HCT116 (cell line): ENCODE results near the gene STYXL2. TPM values are rescaled to one million over a fixed set of nuclear protein-coding genes. Genes with fewer than 3 reads are reported as not detected.

ENCODE experiments used
- ATAC-seq: fragments of 200-7000 bp; cut with Tn5 transposase; 2 replicates; pipeline ENCODE4 v1.9.1; 2020; ENCODE audit warnings: mild to moderate bottlenecking, moderate library complexity
- BruUV-seq: library from RNA; stranded (reverse); fragments of 400-500 nt; replicated peaks from 2 replicates; lab custom pipeline; 2021; lab: Mats Ljungman, UMichigan
- CTCF ChIA-PET: fragments of 300-600 bp; sonication (Branson Sonifier 250); formaldehyde crosslinking; loops from one replicate; lab custom pipeline; 2021; ENCODE audit warnings: antibody characterized with exemption; lab: Charles Lee
- POLR2A ChIA-PET: fragments of 300-600, 350-600 bp; sonication (Branson Sonifier 250); formaldehyde crosslinking; loops from one replicate; lab custom pipeline; 2021; ENCODE audit warnings: antibody characterized with exemption; lab: Charles Lee
- RAD21 ChIA-PET, 2 experiments: fragments of 300-600 bp; sonication (Branson Sonifier 250); formaldehyde crosslinking; loops; one replicate each; lab custom pipeline; 2023; ENCODE audit warnings: low total read pairs in 2 of 2; ENCODE audit not compliant: uncharacterized antibody in 2 of 2, unreplicated experiment in 2 of 2, low non-redundant PET in 1 of 2; lab: Charles Lee
- DNase-seq: peaks from one replicate; pipeline ENCODE4 v3.0.0-alpha.2; 2010; ENCODE audit warnings: low read depth, low spot score
- H2AFZ ChIP-seq: fragments of 200-600 bp; shearing (Covaris generic), sonication (generic); 2 replicates; pipeline ENCODE4 v1.6.1; 2017; ENCODE audit warnings: low read depth, mixed run types, mixed read lengths, antibody characterized with exemption, low read length; ENCODE audit not compliant: poor library complexity, severe bottlenecking
- H3K27ac ChIP-seq: 2 replicates; pipeline ENCODE4 v1.5.1; 2012; ENCODE audit warnings: low read depth, low read length
- H3K27me3 ChIP-seq: fragments of 200-600 bp; sonication (generic); 2 replicates; pipeline ENCODE4 v1.6.1; 2016; ENCODE audit warnings: mixed run types, low read length, mixed read lengths; ENCODE audit not compliant: insufficient read depth
- H3K36me3 ChIP-seq, 2 experiments: fragments of 200-500 bp in 1 of 2; fragments of 200-600 bp in 1 of 2; sonication (Bioruptor generic) in 1 of 2; sonication (generic) in 1 of 2; 2 replicates each; pipeline versions ENCODE4 v1.5.1 to v1.6.1; 2014 to 2016; ENCODE audit warnings: low read length in 2 of 2, inconsistent platforms in 1 of 2, mixed read lengths in 1 of 2, mixed run types in 1 of 2; ENCODE audit not compliant: insufficient read depth in 2 of 2, control insufficient read depth in 1 of 2
- H3K4me1 ChIP-seq, 2 experiments: fragments of 200-600 bp in 1 of 2; sonication (generic) in 1 of 2; 2 replicates each; pipeline versions ENCODE4 v1.5.1 to v1.6.1; 2012 to 2017; ENCODE audit warnings: low read length in 2 of 2, inconsistent platforms in 1 of 2, mild to moderate bottlenecking in 1 of 2, mixed read lengths in 1 of 2, mixed run types in 1 of 2, moderate library complexity in 1 of 2; ENCODE audit not compliant: insufficient read depth in 2 of 2, control insufficient read depth in 1 of 2
- H3K4me2 ChIP-seq: fragments of 200-600 bp; sonication (generic); 2 replicates; pipeline ENCODE4 v1.6.1; 2017; ENCODE audit warnings: mixed run types, low read length, mixed read lengths
- H3K4me3 ChIP-seq, 2 experiments: fragments of 200-600 bp in 1 of 2; sonication (generic) in 1 of 2; replicated peaks in 1 of 2; 2 replicates each; pipeline ENCODE4 v1.5.1; 2011 to 2016; ENCODE audit warnings: low read length in 2 of 2, control low read depth in 1 of 2, low read depth in 1 of 2, mild to moderate bottlenecking in 1 of 2, mixed read lengths in 1 of 2, mixed run types in 1 of 2
- H3K79me2 ChIP-seq: fragments of 200-600 bp; sonication (generic); 2 replicates; pipeline ENCODE4 v1.6.1; 2017; ENCODE audit warnings: mild to moderate bottlenecking, mixed run types, low read length, moderate library complexity, mixed read lengths; ENCODE audit not compliant: insufficient read depth
- H3K9ac ChIP-seq: fragments of 200-600 bp; sonication (generic); 2 replicates; pipeline ENCODE4 v1.6.1; 2016; ENCODE audit warnings: low read length, mixed read lengths
- H3K9me2 ChIP-seq: fragments of 200-600 bp; sonication (generic), shearing (Covaris generic); 2 replicates; pipeline ENCODE4 v1.6.1; 2017; ENCODE audit warnings: mixed run types, mild to moderate bottlenecking, moderate library complexity; ENCODE audit not compliant: insufficient read depth
- H3K9me3 ChIP-seq, 2 experiments: fragments of 200-500 bp in 1 of 2; fragments of 200-600 bp in 1 of 2; sonication (Bioruptor generic) in 1 of 2; sonication (generic) in 1 of 2; 2 replicates each; pipeline ENCODE4 v1.6.1; 2014 to 2017; ENCODE audit warnings: low read length in 2 of 2, mixed read lengths in 2 of 2, inconsistent platforms in 1 of 2, low read depth in 1 of 2, mild to moderate bottlenecking in 1 of 2, mixed run types in 1 of 2, moderate library complexity in 1 of 2; ENCODE audit not compliant: control insufficient read depth in 1 of 2, insufficient read depth in 1 of 2
- H4K20me1 ChIP-seq: fragments of 200-600 bp; sonication (generic), shearing (Covaris generic); 2 replicates; pipeline ENCODE4 v1.6.1; 2017; ENCODE audit warnings: mixed run types, mild to moderate bottlenecking, moderate library complexity; ENCODE audit not compliant: insufficient read depth
- ATF3 ChIP-seq: IDR thresholded peaks from 2 replicates; pipeline ENCODE4 v1.6.1; 2012
- CBX3 ChIP-seq: IDR thresholded peaks from 2 replicates; pipeline ENCODE4 v1.6.1; 2012; ENCODE audit warnings: low read depth
- CEBPB ChIP-seq: IDR thresholded peaks from 2 replicates; pipeline ENCODE4 v1.6.1; 2012; ENCODE audit warnings: low read depth
- CTCF ChIP-seq, 3 experiments: fragments of 200-600 bp in 1 of 3; sonication (generic) in 1 of 3; IDR thresholded peaks in 2 of 3; conservative IDR thresholded peaks in 1 of 3; 2 replicates each; pipeline ENCODE4 v1.5.1; 2012 to 2017; ENCODE audit warnings: low read depth in 2 of 3, low read length in 2 of 3, antibody characterized with exemption in 1 of 3, borderline replicate concordance in 1 of 3, control low read depth in 1 of 3, mild to moderate bottlenecking in 1 of 3, mixed read lengths in 1 of 3, mixed run types in 1 of 3, moderate library complexity in 1 of 3; ENCODE audit not compliant: insufficient read depth in 1 of 3
- ELF1 ChIP-seq: IDR thresholded peaks from 2 replicates; pipeline ENCODE4 v1.6.1; 2012; ENCODE audit warnings: low read depth, borderline replicate concordance
- EZH2 ChIP-seq: fragments of 200-600 bp; sonication (generic); IDR thresholded peaks from 2 replicates; pipeline ENCODE4 v1.6.1; 2017; ENCODE audit warnings: antibody characterized with exemption, mixed run types
- JUND ChIP-seq: IDR thresholded peaks from 2 replicates; pipeline ENCODE4 v1.6.1; 2012
- MAX ChIP-seq: IDR thresholded peaks from 2 replicates; pipeline ENCODE4 v1.6.1; 2012
- RAD21 ChIP-seq: IDR thresholded peaks from 2 replicates; pipeline ENCODE4 v1.6.1; 2012; ENCODE audit warnings: low read depth, mild to moderate bottlenecking
- REST ChIP-seq: IDR thresholded peaks from 2 replicates; pipeline ENCODE4 v1.6.1; 2012; ENCODE audit warnings: low read depth
- SIN3A ChIP-seq: IDR thresholded peaks from 2 replicates; pipeline ENCODE4 v1.6.1; 2012; ENCODE audit warnings: low read depth
- SRF ChIP-seq: IDR thresholded peaks from 2 replicates; pipeline ENCODE4 v1.6.1; 2012; ENCODE audit warnings: low read depth
- intact Hi-C: fragments of 100-400 bp; cut with micrococcal nuclease; formaldehyde crosslinking; loops from 2 replicates; pipeline ENCODE4 v1.10.0; 2022
- total RNA-seq: library from RNA; stranded (reverse); gene quantifications from one replicate; pipeline ENCODE4 v1.2.1, GENCODE V29; 2021; ENCODE audit not compliant: unreplicated experiment

The STYXL2 gene
- total RNA-seq, 1 experiment from 2014 or later, result not detected

GRCh38 chr1:167128261-167129227 lies 34.7 kb downstream of the STYXL2 start:
- Histone ChIP-seq H4K20me1 (no peaks in the 10 kb centered on the region), H3K4me3 (no peak overlapping the region), H3K4me2 (no peak overlapping the region), H2AFZ (no peak overlapping the region), H3K9ac (no peak overlapping the region), H3K9me3 (no peaks in the 10 kb centered on the region), H3K27me3 (peaks cover 6% of the 10 kb centered on the region; the same call in 1 of the 2 replicates), H3K27ac (no peak overlapping the region), H3K4me1 (no peaks in the 10 kb centered on the region), H3K9me2 (no peaks in the 10 kb centered on the region), H3K79me2 (no peaks in the 10 kb centered on the region), H3K36me3 (no peaks in the 10 kb centered on the region)
- no peak for DNase-seq
- ChIA-PET CTCF (no interaction called here), RAD21 (no interaction called here), POLR2A (no interaction called here)
- TF ChIP-seq RAD21 (peak; percentile 44; the same call in 1 of the 2 replicates), CTCF (IDR thresholded peaks at IDR 0.05 in 2 of 3, conservative IDR thresholded peaks at IDR 0.05 in 1 of 3; ENCODE audit: borderline replicate concordance in 1 of 3, insufficient read depth in 1 of 3, low read depth in 2 of 3, low read length in 2 of 3) (peak in 2 of 3 experiments; percentile 17 to 23; a peak in 1 of 6 replicates), CEBPB (no peak)
- no TSS peak for BruUV-seq
- ATAC-seq, result no peak
- intact Hi-C loops, result loop anchor here (1.0 kb wide), 1 partner anchor 61 kb away; no protein-coding TSS in a partner anchor

- no peaks in the 10 kb centered on the region for H4K20me1 ChIP-seq
- DNase-seq (no peak), ATAC-seq (no peak)
- no peaks in the 10 kb centered on the region for H3K79me2 ChIP-seq
- no peaks in the 10 kb centered on the region for H3K9me3 ChIP-seq
- peaks cover 0 to 2% of the 10 kb centered on the region in 2 experiments; a peak in 1 of 4 replicates for H3K4me1 ChIP-seq
- RAD21 ChIA-PET, result no interaction called here
- CTCF ChIA-PET, result no interaction called here
- no peak overlapping the region for H3K9ac ChIP-seq
- H3K4me3 ChIP-seq, result no peak overlapping the region
- H3K9me2 ChIP-seq, result no peaks in the 10 kb centered on the region
- H3K4me2 ChIP-seq, result no peak overlapping the region
- H3K27ac ChIP-seq, result no peak overlapping the region
- H2AFZ ChIP-seq, result no peak overlapping the region
- intact Hi-C loops, result no loop called here
- POLR2A ChIA-PET, result no interaction called here
- H3K27me3 ChIP-seq, result peaks cover 6% of the 10 kb centered on the region; the same call in 1 of the 2 replicates
- no TSS peak for BruUV-seq
- H3K36me3 ChIP-seq, result no peaks in the 10 kb centered on the region
- TF ChIP-seq SIN3A (no peak), ATF3 (no peak), SRF (no peak), JUND (no peak), REST (no peak), ELF1 (no peak), CBX3 (no peak), EZH2 (no peak), MAX (no peak)
Observed at GRCh38 chr1:167130829-167131510, 37.1 kb downstream of the STYXL2 start.
